ENCODE data around the gene TCP11L2.
"Not testable (repeated sequence)": the region's sequence is repeated elsewhere in the genome, so short reads cannot be mapped to it uniquely, and the experiment has no call there.

Gene TCP11L2

GRCh38 chr12:106305376-106305775, 2.8 kb downstream of the TCP11L2 start:
- H3K36me3 Mint-ChIP-seq (ENCODE audit: low read depth), result peaks cover 11% of the 10 kb centered on the region
- no peak overlapping the region for H3K27ac Mint-ChIP-seq
- H3K4me3 Mint-ChIP-seq, result no peak overlapping the region
- H3K27me3 Mint-ChIP-seq, result no peaks in the 10 kb centered on the region
- no peaks in the 10 kb centered on the region for H3K9me3 Mint-ChIP-seq
- peaks cover 63% of the 10 kb centered on the region for H3K4me1 Mint-ChIP-seq (ENCODE audit: low read depth)
- intact Hi-C loops (cut with micrococcal nuclease), result no loop called here

GRCh38 chr12:106307181-106307580, 4.6 kb downstream of the TCP11L2 start:
- no peaks in the 10 kb centered on the region for H3K9me3 Mint-ChIP-seq
- intact Hi-C loops (cut with micrococcal nuclease), result no loop called here
- no peak overlapping the region for H3K4me3 Mint-ChIP-seq
- H3K36me3 Mint-ChIP-seq (ENCODE audit: low read depth), result peaks cover 11% of the 10 kb centered on the region
- H3K4me1 Mint-ChIP-seq (ENCODE audit: low read depth), result peaks cover 70% of the 10 kb centered on the region
- no peak overlapping the region for H3K27ac Mint-ChIP-seq
- no peaks in the 10 kb centered on the region for H3K27me3 Mint-ChIP-seq

- Mint-ChIP-seq H3K27ac (no peak overlapping the region), H3K9me3 (no peaks in the 10 kb centered on the region), H3K4me1 (ENCODE audit: low read depth) (peaks cover 74% of the 10 kb centered on the region), H3K4me3 (no peak overlapping the region), H3K36me3 (ENCODE audit: low read depth) (peaks cover 2% of the 10 kb centered on the region), H3K27me3 (no peaks in the 10 kb centered on the region)
- intact Hi-C loops (cut with micrococcal nuclease), result no loop called here
Measured at GRCh38 chr12:106308121-106308520, 5.6 kb downstream of the TCP11L2 start.

- no peaks in the 10 kb centered on the region for H3K9me3 Mint-ChIP-seq
- H3K27me3 Mint-ChIP-seq, result no peaks in the 10 kb centered on the region
- H3K36me3 Mint-ChIP-seq (ENCODE audit: low read depth), result no peaks in the 10 kb centered on the region
- no peak overlapping the region for H3K4me3 Mint-ChIP-seq
- peaks cover 69% of the 10 kb centered on the region for H3K4me1 Mint-ChIP-seq (ENCODE audit: low read depth)
- intact Hi-C loops (cut with micrococcal nuclease), result no loop called here
- H3K27ac Mint-ChIP-seq, result no peak overlapping the region
Measured at GRCh38 chr12:106308611-106309010, 6.1 kb downstream of the TCP11L2 start.

- intact Hi-C loops (cut with micrococcal nuclease), result no loop called here
- Mint-ChIP-seq H3K4me1 (ENCODE audit: low read depth) (peaks cover 57% of the 10 kb centered on the region), H3K9me3 (no peaks in the 10 kb centered on the region), H3K4me3 (no peak overlapping the region), H3K36me3 (ENCODE audit: low read depth) (peaks cover 9% of the 10 kb centered on the region), H3K27me3 (no peaks in the 10 kb centered on the region), H3K27ac (peak overlapping the region; percentile 17)
Measured at GRCh38 chr12:106309671-106310505, 7.4 kb downstream of the TCP11L2 start.

- H3K9me3 Mint-ChIP-seq, result no peaks in the 10 kb centered on the region
- no peak overlapping the region for H3K4me3 Mint-ChIP-seq
- H3K36me3 Mint-ChIP-seq (ENCODE audit: low read depth), result peaks cover 17% of the 10 kb centered on the region
- peaks cover 49% of the 10 kb centered on the region for H3K4me1 Mint-ChIP-seq (ENCODE audit: low read depth)
- H3K27me3 Mint-ChIP-seq, result no peaks in the 10 kb centered on the region
- intact Hi-C loops (cut with micrococcal nuclease), result no loop called here
- peak overlapping the region; percentile 17 for H3K27ac Mint-ChIP-seq
Measured at GRCh38 chr12:106310687-106311086, 8.2 kb downstream of the TCP11L2 start.

- Mint-ChIP-seq H3K4me3 (no peak overlapping the region), H3K4me1 (ENCODE audit: low read depth) (peaks cover 45% of the 10 kb centered on the region), H3K27me3 (no peaks in the 10 kb centered on the region), H3K36me3 (ENCODE audit: low read depth) (peaks cover 22% of the 10 kb centered on the region), H3K27ac (peak overlapping the region; percentile 17), H3K9me3 (no peaks in the 10 kb centered on the region)
- intact Hi-C loops (cut with micrococcal nuclease), result no loop called here
Measured at GRCh38 chr12:106311139-106311538, 8.6 kb downstream of the TCP11L2 start.

GRCh38 chr12:106313413-106313812, 10.9 kb downstream of the TCP11L2 start:
- H3K36me3 Mint-ChIP-seq (ENCODE audit: low read depth), result peaks cover 39% of the 10 kb centered on the region
- H3K4me1 Mint-ChIP-seq (ENCODE audit: low read depth), result peaks cover 44% of the 10 kb centered on the region
- H3K4me3 Mint-ChIP-seq; H3K9me3 Mint-ChIP-seq; H3K27me3 Mint-ChIP-seq; intact Hi-C loops (cut with micrococcal nuclease); H3K27ac Mint-ChIP-seq: not testable (repeated sequence)

- H3K27me3 Mint-ChIP-seq, result no peaks in the 10 kb centered on the region
- no peak overlapping the region for H3K4me3 Mint-ChIP-seq
- peaks cover 23% of the 10 kb centered on the region for H3K4me1 Mint-ChIP-seq (ENCODE audit: low read depth)
- no peaks in the 10 kb centered on the region for H3K9me3 Mint-ChIP-seq
- peaks cover 60% of the 10 kb centered on the region for H3K36me3 Mint-ChIP-seq (ENCODE audit: low read depth)
- intact Hi-C loops (cut with micrococcal nuclease), result no loop called here
- no peak overlapping the region for H3K27ac Mint-ChIP-seq
Measured at GRCh38 chr12:106315523-106315922, 13.0 kb downstream of the TCP11L2 start.

GRCh38 chr12:106317406-106318082, 15.0 kb downstream of the TCP11L2 start:
- Mint-ChIP-seq H3K36me3 (ENCODE audit: low read depth) (peaks cover 80% of the 10 kb centered on the region), H3K4me3 (no peak overlapping the region), H3K9me3 (no peaks in the 10 kb centered on the region), H3K27ac (no peak overlapping the region), H3K27me3 (no peaks in the 10 kb centered on the region), H3K4me1 (ENCODE audit: low read depth) (peaks cover 6% of the 10 kb centered on the region)
- intact Hi-C loops (cut with micrococcal nuclease), result no loop called here

GRCh38 chr12:106321139-106321850, 18.8 kb downstream of the TCP11L2 start:
- no peak overlapping the region for H3K27ac Mint-ChIP-seq
- no peaks in the 10 kb centered on the region for H3K27me3 Mint-ChIP-seq
- H3K4me1 Mint-ChIP-seq (ENCODE audit: low read depth), result peaks cover 2% of the 10 kb centered on the region
- intact Hi-C loops (cut with micrococcal nuclease), result no loop called here
- no peak overlapping the region for H3K4me3 Mint-ChIP-seq
- peaks cover 86% of the 10 kb centered on the region for H3K36me3 Mint-ChIP-seq (ENCODE audit: low read depth)
- H3K9me3 Mint-ChIP-seq, result no peaks in the 10 kb centered on the region

GRCh38 chr12:106323537-106323936, 21.0 kb downstream of the TCP11L2 start:
- intact Hi-C loops (cut with micrococcal nuclease), result no loop called here
- Mint-ChIP-seq H3K9me3 (no peaks in the 10 kb centered on the region), H3K4me3 (no peak overlapping the region), H3K36me3 (ENCODE audit: low read depth) (peaks cover 79% of the 10 kb centered on the region), H3K4me1 (ENCODE audit: low read depth) (peaks cover 3% of the 10 kb centered on the region), H3K27ac (no peak overlapping the region), H3K27me3 (no peaks in the 10 kb centered on the region)

- H3K4me1 Mint-ChIP-seq (ENCODE audit: low read depth), result peaks cover 12% of the 10 kb centered on the region
- H3K27me3 Mint-ChIP-seq, result no peaks in the 10 kb centered on the region
- intact Hi-C loops (cut with micrococcal nuclease), result no loop called here
- H3K27ac Mint-ChIP-seq, result no peak overlapping the region
- no peak overlapping the region for H3K4me3 Mint-ChIP-seq
- H3K36me3 Mint-ChIP-seq (ENCODE audit: low read depth), result peaks cover 63% of the 10 kb centered on the region
- no peaks in the 10 kb centered on the region for H3K9me3 Mint-ChIP-seq
Measured at GRCh38 chr12:106327309-106327869, 24.9 kb downstream of the TCP11L2 start.

GRCh38 chr12:106328735-106329134, 26.2 kb downstream of the TCP11L2 start:
- Mint-ChIP-seq H3K36me3 (ENCODE audit: low read depth) (peaks cover 63% of the 10 kb centered on the region), H3K27me3 (no peaks in the 10 kb centered on the region), H3K9me3 (no peaks in the 10 kb centered on the region), H3K27ac (no peak overlapping the region), H3K4me3 (no peak overlapping the region), H3K4me1 (ENCODE audit: low read depth) (peaks cover 14% of the 10 kb centered on the region)
- intact Hi-C loops (cut with micrococcal nuclease), result no loop called here
